ENCODE results near the gene GBGT1.

The GBGT1 gene

DNA sequence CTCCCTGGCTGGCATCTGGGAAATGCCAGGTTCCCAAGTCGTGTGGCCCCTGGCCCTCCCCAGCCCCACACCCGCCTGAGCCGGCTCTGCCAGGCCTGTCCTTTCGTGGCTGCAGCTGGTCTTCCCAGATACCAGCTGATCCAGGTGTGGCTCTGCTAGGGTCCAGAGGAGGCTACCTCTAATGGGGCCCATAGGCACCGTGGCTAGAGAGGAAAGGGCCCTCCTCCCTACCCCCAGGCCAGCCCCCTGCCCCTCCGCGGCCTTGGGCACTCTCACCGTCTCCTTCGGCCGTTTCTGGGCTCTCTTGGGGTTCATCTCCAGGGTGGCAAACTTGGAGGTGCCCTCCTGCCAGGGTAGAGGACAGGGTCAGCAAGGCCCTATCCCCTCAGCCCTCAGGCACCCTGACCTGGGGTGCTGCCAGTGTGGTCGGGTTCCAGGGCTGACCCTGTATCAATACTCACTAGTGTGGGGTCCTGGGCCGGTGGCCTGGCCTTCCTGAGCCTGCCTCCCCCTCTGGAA is 59.7 kb downstream of the GBGT1 start:
- TF ChIP-seq, protein P1, sequence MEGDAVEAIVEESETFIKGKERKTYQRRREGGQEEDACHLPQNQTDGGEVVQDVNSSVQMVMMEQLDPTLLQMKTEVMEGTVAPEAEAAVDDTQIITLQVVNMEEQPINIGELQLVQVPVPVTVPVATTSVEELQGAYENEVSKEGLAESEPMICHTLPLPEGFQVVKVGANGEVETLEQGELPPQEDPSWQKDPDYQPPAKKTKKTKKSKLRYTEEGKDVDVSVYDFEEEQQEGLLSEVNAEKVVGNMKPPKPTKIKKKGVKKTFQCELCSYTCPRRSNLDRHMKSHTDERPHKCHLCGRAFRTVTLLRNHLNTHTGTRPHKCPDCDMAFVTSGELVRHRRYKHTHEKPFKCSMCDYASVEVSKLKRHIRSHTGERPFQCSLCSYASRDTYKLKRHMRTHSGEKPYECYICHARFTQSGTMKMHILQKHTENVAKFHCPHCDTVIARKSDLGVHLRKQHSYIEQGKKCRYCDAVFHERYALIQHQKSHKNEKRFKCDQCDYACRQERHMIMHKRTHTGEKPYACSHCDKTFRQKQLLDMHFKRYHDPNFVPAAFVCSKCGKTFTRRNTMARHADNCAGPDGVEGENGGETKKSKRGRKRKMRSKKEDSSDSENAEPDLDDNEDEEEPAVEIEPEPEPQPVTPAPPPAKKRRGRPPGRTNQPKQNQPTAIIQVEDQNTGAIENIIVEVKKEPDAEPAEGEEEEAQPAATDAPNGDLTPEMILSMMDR (IDR thresholded peaks at IDR 0.05; ENCODE audit: low read depth, low read length): no peak
- H3K4me3 ChIP-seq (replicated peaks in 1 of 2; ENCODE audit: low read depth in 2 of 2, low read length in 2 of 2): no peak overlapping the region
- DNase-seq (ENCODE audit: low read depth in 2 of 2): no peak

DNA sequence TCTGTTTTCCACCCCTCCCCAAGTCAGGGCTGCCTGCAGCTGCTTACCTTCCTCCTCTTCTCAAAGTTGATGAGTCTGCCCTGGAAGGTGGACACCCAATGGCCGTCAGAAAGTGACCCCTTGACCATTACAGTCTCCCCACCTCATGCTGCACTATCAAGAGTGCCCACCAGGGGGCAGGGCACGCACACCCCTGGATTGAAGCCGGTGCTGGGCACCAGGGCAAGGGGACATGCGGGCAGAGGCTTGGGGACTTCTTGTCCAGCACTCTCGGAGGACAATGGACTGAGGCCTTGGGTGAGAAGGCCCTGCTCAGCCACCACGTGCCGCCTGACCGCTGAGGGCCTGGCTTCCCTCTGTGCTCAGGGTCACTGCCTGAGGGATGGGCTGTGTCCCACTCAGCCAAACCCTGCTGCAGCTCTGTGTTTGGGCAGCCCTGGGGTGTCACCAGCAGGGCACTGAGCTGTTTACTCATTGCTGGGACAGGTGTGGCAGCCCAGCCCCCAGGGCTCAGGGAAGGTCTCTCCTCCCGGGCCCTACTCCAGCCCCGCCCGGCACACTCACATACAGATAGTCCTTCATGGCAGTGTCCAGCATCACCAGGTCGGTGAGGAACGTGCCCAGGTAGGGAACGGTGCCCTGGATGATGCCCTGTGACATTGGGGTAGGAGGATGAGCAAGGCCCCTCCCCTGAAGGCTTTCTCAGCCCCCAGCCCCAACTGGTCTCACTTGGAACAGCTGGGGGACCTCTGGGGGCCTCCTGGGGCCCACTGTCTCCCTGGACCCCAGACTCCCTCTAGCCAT is 60.3 kb downstream of the GBGT1 start:
- DNase-seq (ENCODE audit: low read depth in 2 of 2): peak; percentile 44 to 45
- TF ChIP-seq, protein P1 (IDR thresholded peaks at IDR 0.05; ENCODE audit: low read depth, low read length): peak; percentile 94
- H3K4me3 ChIP-seq (replicated peaks in 1 of 2; ENCODE audit: low read depth in 2 of 2, low read length in 2 of 2): no peak overlapping the region

Data from cardiac fibroblast (primary cell).